Measurements from ENCODE around the gene METTL9.
"Not testable (repeated sequence)": the region's sequence is repeated elsewhere in the genome, so short reads cannot be mapped to it uniquely, and the experiment has no call there.

Gene METTL9

GRCh38 chr16:21599122-21600030, at the start of gene METTL9:
Gene METTL9, plus strand, starts transcription at chr16:21599577. Its CDS starts 157 bp downstream, at chr16:21599734.
- in situ Hi-C loops (cut with HindIII; ENCODE audit: low sequenced_read_pairs) = no loop called here
- TF ChIP-seq, protein P1, sequence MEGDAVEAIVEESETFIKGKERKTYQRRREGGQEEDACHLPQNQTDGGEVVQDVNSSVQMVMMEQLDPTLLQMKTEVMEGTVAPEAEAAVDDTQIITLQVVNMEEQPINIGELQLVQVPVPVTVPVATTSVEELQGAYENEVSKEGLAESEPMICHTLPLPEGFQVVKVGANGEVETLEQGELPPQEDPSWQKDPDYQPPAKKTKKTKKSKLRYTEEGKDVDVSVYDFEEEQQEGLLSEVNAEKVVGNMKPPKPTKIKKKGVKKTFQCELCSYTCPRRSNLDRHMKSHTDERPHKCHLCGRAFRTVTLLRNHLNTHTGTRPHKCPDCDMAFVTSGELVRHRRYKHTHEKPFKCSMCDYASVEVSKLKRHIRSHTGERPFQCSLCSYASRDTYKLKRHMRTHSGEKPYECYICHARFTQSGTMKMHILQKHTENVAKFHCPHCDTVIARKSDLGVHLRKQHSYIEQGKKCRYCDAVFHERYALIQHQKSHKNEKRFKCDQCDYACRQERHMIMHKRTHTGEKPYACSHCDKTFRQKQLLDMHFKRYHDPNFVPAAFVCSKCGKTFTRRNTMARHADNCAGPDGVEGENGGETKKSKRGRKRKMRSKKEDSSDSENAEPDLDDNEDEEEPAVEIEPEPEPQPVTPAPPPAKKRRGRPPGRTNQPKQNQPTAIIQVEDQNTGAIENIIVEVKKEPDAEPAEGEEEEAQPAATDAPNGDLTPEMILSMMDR (IDR thresholded peaks at IDR 0.05; ENCODE audit: low read depth, low read length) = no peak
- peak within 1 kb of the TSS; percentile 76 for H3K4me3 ChIP-seq (ENCODE audit: low read depth, low read length)
- DNase-seq (ENCODE audit: low read depth, low spot score) = peak; percentile 97

GRCh38 chr16:21549975-21550374, 49.4 kb upstream of the METTL9 start:
- H3K4me3 ChIP-seq (ENCODE audit: low read depth, low read length); DNase-seq (ENCODE audit: low read depth, low spot score); in situ Hi-C loops (cut with HindIII; ENCODE audit: low sequenced_read_pairs): not testable (repeated sequence)

GRCh38 chr16:21550435-21550834, 48.9 kb upstream of the METTL9 start:
- DNase-seq (ENCODE audit: low read depth, low spot score); in situ Hi-C loops (cut with HindIII; ENCODE audit: low sequenced_read_pairs); H3K4me3 ChIP-seq (ENCODE audit: low read depth, low read length): not testable (repeated sequence)

GRCh38 chr16:21551076-21551475, 48.3 kb upstream of the METTL9 start:
- H3K4me3 ChIP-seq (ENCODE audit: low read depth, low read length); DNase-seq (ENCODE audit: low read depth, low spot score); in situ Hi-C loops (cut with HindIII; ENCODE audit: low sequenced_read_pairs): not testable (repeated sequence)

GRCh38 chr16:21551600-21551999, 47.8 kb upstream of the METTL9 start:
- in situ Hi-C loops (cut with HindIII; ENCODE audit: low sequenced_read_pairs); DNase-seq (ENCODE audit: low read depth, low spot score); H3K4me3 ChIP-seq (ENCODE audit: low read depth, low read length): not testable (repeated sequence)

DNA sequence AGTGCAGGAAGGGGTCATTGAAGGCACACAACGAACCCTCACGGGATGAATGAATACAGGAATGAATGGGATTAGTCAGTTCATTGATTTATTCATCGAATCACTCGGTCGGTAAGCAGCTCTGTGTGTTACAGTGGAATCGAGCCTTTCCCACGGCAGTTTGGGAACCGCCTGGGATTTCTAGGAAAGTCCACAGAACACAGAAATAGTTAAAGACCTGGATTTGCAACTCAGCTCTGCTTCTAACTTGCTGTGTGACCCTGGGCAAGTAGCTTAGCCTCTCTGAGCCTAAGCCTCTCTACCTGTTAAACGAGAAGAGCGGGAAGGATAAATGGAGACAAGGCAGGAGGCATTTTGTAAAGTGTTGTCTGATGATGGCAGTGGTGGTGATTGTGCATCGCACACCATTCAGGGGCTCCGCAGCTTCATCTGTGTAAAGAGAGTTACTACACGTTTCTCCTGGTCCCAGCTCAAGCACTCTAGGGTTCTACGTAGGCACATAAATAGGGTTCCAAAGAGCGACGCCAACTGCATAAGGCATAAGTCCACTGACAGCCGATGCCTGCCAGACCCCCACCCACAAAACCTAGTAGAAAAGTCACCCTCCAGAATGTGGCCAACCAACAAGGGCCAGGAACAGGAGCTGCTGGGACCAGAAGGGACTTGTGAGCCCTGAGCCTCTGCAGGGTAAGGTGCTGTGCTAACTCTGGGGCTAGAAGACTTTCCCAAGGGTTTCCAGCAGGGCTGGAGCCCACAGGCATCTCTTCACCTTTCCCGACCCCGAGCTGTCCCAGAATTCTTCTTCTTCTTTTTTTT, 45.7 kb upstream of the METTL9 start:
- in situ Hi-C loops (cut with HindIII; ENCODE audit: low sequenced_read_pairs); DNase-seq (ENCODE audit: low read depth, low spot score); H3K4me3 ChIP-seq (ENCODE audit: low read depth, low read length): not testable (repeated sequence)

GRCh38 chr16:21554795-21555585, 44.4 kb upstream of the METTL9 start:
- TF ChIP-seq, protein P1 (IDR thresholded peaks at IDR 0.05; ENCODE audit: low read depth, low read length) = peak; percentile 99
- peak; percentile 64 for DNase-seq (ENCODE audit: low read depth, low spot score)
- H3K4me3 ChIP-seq (ENCODE audit: low read depth, low read length) = no peak overlapping the region
- in situ Hi-C loops (cut with HindIII; ENCODE audit: low sequenced_read_pairs) = no loop called here

DNA sequence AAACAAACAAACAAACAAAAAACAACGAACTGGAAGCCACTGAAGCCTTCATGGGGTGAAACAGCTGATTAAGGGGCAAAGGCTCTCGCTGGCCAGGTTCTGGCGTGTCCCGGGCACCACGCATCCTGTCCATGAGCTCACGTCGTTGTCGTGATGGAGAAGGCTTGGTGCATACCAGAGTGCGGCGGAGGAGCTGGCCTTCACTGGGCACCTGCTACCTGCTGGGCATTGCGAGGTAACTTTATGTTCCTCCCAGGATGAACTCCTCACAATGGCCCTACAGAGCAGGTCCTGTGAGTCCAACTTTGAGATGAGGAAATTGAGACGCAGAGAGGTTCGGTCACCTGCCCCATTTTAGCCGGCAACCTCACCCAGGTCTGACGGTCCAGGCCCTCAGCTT, 43.8 kb upstream of the METTL9 start:
- H3K4me3 ChIP-seq (ENCODE audit: low read depth, low read length); in situ Hi-C loops (cut with HindIII; ENCODE audit: low sequenced_read_pairs); DNase-seq (ENCODE audit: low read depth, low spot score): not testable (repeated sequence)

GRCh38 chr16:21556026-21556595, 43.3 kb upstream of the METTL9 start:
- H3K4me3 ChIP-seq (ENCODE audit: low read depth, low read length); DNase-seq (ENCODE audit: low read depth, low spot score); in situ Hi-C loops (cut with HindIII; ENCODE audit: low sequenced_read_pairs): not testable (repeated sequence)

DNA sequence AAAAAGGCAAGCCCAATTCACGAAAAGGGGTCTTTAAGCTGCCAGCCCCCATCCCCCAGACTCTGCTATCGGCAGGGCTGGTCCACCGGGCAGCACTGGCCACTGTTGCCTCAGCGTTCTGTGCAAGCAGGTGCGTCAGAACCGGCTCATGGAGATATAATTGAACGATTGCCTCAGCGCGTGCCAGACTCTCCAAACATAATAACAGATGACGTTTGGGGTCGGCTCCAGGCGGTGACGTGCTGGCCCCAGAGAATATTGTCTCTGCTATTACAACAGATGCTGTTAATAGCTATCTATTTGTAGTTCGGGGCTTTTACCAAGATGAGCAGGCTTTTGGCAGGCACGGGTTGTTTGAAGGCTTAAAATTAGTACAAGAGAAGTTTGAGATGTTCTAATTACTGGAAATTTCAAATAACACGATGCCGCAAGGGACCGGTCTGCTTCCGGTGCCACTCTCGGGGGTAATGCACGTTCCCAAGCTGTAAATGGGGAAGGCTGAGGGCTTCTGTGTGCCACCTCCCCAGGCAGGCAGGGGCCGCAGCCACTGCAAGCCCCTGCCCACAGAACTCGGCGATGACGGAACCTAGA, 42.6 kb upstream of the METTL9 start:
- in situ Hi-C loops (cut with HindIII; ENCODE audit: low sequenced_read_pairs); H3K4me3 ChIP-seq (ENCODE audit: low read depth, low read length): not testable (repeated sequence)
- DNase-seq (ENCODE audit: low read depth, low spot score) = peak; percentile 39

Data from astrocyte of the spinal cord (primary cell).